ENCODE data around the gene GDPD4. TPM values are rescaled to one million over a fixed set of nuclear protein-coding genes. Genes with fewer than 3 reads are reported as not detected.

GDPD4 gene
- total RNA-seq, 1 donor from 2014 or later, result not detected

GRCh38 chr11:77320351-77320750 lies 18.9 kb upstream of the GDPD4 start:
- DNase-seq (ENCODE audit: low spot score), result no peak
- Mint-ChIP-seq H3K4me1 (ENCODE audit: low read depth) (no peaks in the 10 kb centered on the region), H3K36me3 (ENCODE audit: low read depth) (peaks cover 5% of the 10 kb centered on the region), H3K27me3 (ENCODE audit: low read depth) (no peaks in the 10 kb centered on the region), H3K27ac (ENCODE audit: unreplicated experiment) (no peak overlapping the region), H3K9me3 (ENCODE audit: low read depth) (no peaks in the 10 kb centered on the region), H3K4me3 (ENCODE audit: unreplicated experiment) (no peak overlapping the region)
- TF ChIP-seq CTCF (IDR thresholded peaks at IDR 0.05), result no peak

GRCh38 chr11:77318600-77318999 lies 17.1 kb upstream of the GDPD4 start:
- TF ChIP-seq CTCF (IDR thresholded peaks at IDR 0.05), result no peak
- H3K27me3 Mint-ChIP-seq (ENCODE audit: low read depth), result no peaks in the 10 kb centered on the region
- no peak overlapping the region for H3K4me3 Mint-ChIP-seq (ENCODE audit: unreplicated experiment)
- H3K36me3 Mint-ChIP-seq (ENCODE audit: low read depth), result peaks cover 5% of the 10 kb centered on the region
- no peak for DNase-seq (ENCODE audit: low spot score)
- no peak overlapping the region for H3K27ac Mint-ChIP-seq (ENCODE audit: unreplicated experiment)
- H3K4me1 Mint-ChIP-seq (ENCODE audit: low read depth), result no peaks in the 10 kb centered on the region
- H3K9me3 Mint-ChIP-seq (ENCODE audit: low read depth), result no peaks in the 10 kb centered on the region

- Mint-ChIP-seq H3K4me1 (ENCODE audit: low read depth) (no peaks in the 10 kb centered on the region), H3K36me3 (ENCODE audit: low read depth) (no peaks in the 10 kb centered on the region), H3K4me3 (ENCODE audit: unreplicated experiment) (no peak overlapping the region), H3K27ac (ENCODE audit: unreplicated experiment) (no peak overlapping the region), H3K9me3 (ENCODE audit: low read depth) (no peaks in the 10 kb centered on the region), H3K27me3 (ENCODE audit: low read depth) (no peaks in the 10 kb centered on the region)
- no peak for TF ChIP-seq CTCF (IDR thresholded peaks at IDR 0.05)
- DNase-seq (ENCODE audit: low spot score), result no peak
Observed at GRCh38 chr11:77316733-77317342, 15.4 kb upstream of the GDPD4 start.

- DNase-seq (ENCODE audit: low spot score), result no peak
- no peak for TF ChIP-seq CTCF (IDR thresholded peaks at IDR 0.05)
- Mint-ChIP-seq H3K4me3 (ENCODE audit: unreplicated experiment) (no peak overlapping the region), H3K36me3 (ENCODE audit: low read depth) (no peaks in the 10 kb centered on the region), H3K9me3 (ENCODE audit: low read depth) (no peaks in the 10 kb centered on the region), H3K27me3 (ENCODE audit: low read depth) (no peaks in the 10 kb centered on the region), H3K27ac (ENCODE audit: unreplicated experiment) (no peak overlapping the region), H3K4me1 (ENCODE audit: low read depth) (no peaks in the 10 kb centered on the region)
Observed at GRCh38 chr11:77312107-77312506, 10.6 kb upstream of the GDPD4 start.

- Mint-ChIP-seq H3K9me3 (ENCODE audit: low read depth) (no peaks in the 10 kb centered on the region), H3K27me3 (ENCODE audit: low read depth) (no peaks in the 10 kb centered on the region), H3K4me3 (ENCODE audit: unreplicated experiment) (no peak overlapping the region), H3K4me1 (ENCODE audit: low read depth) (no peaks in the 10 kb centered on the region), H3K27ac (ENCODE audit: unreplicated experiment) (no peak overlapping the region), H3K36me3 (ENCODE audit: low read depth) (no peaks in the 10 kb centered on the region)
- DNase-seq (ENCODE audit: low spot score), result no peak
- no peak for TF ChIP-seq CTCF (IDR thresholded peaks at IDR 0.05)
Observed at GRCh38 chr11:77311701-77312100, 10.2 kb upstream of the GDPD4 start.
